Retinal pigment epithelial cell (primary cell): ENCODE measurements around the gene BRICD5.

Source experiments
- DNase-seq: peaks from one replicate; pipeline ENCODE4 v3.0.0-alpha.2; 2010; ENCODE audit warnings: low read depth
- H3K4me3 ChIP-seq: 2 replicates; pipeline ENCODE4 v1.5.1; 2011; ENCODE audit warnings: mild to moderate bottlenecking, low read length, control low read depth, moderate library complexity
- TF ChIP-seq, protein P1 (sequence below): conservative IDR thresholded peaks from 2 replicates; pipeline ENCODE4 v1.5.1; 2011; ENCODE audit warnings: low read depth, low read length, control low read depth, inconsistent platforms

BRICD5 gene

GRCh38 chr16:2178321-2179106 lies 32.1 kb downstream of the BRICD5 start:
- no peak overlapping the region for H3K4me3 ChIP-seq
- TF ChIP-seq, protein P1, sequence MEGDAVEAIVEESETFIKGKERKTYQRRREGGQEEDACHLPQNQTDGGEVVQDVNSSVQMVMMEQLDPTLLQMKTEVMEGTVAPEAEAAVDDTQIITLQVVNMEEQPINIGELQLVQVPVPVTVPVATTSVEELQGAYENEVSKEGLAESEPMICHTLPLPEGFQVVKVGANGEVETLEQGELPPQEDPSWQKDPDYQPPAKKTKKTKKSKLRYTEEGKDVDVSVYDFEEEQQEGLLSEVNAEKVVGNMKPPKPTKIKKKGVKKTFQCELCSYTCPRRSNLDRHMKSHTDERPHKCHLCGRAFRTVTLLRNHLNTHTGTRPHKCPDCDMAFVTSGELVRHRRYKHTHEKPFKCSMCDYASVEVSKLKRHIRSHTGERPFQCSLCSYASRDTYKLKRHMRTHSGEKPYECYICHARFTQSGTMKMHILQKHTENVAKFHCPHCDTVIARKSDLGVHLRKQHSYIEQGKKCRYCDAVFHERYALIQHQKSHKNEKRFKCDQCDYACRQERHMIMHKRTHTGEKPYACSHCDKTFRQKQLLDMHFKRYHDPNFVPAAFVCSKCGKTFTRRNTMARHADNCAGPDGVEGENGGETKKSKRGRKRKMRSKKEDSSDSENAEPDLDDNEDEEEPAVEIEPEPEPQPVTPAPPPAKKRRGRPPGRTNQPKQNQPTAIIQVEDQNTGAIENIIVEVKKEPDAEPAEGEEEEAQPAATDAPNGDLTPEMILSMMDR: no peak
- no peak for DNase-seq

DNA sequence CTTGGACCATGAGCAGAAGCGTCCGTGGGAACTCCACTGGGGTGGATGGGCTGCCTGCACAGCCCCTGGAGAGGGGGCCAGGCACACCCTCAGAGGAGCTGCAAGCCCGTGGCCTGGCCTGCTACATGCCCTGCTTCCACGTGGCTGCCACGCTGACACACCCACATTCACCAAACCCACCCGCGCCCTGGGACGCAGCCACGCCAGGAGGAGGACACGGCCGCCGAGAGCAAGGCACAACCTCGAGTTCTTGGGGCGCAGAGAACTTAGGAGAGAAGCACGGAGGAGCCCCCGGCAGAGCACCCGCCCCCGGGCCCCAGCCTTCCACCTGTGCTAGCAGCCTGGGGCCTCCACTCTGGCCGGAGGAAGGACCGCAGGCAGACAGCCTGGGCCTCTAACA lies 33.1 kb downstream of the BRICD5 start:
- TF ChIP-seq, protein P1: no peak
- no peak for DNase-seq

GRCh38 chr16:2177101-2177500 lies 33.6 kb downstream of the BRICD5 start:
- no peak for DNase-seq
- TF ChIP-seq, protein P1: no peak
- H3K4me3 ChIP-seq: no peak overlapping the region

More for the DNA sequence above, 33.1 kb downstream of the BRICD5 start:
- H3K4me3 ChIP-seq: no peak overlapping the region

GRCh38 chr16:2176047-2176446 lies 34.6 kb downstream of the BRICD5 start:
- DNase-seq: no peak
- H3K4me3 ChIP-seq: no peak overlapping the region
- TF ChIP-seq, protein P1: no peak

DNA sequence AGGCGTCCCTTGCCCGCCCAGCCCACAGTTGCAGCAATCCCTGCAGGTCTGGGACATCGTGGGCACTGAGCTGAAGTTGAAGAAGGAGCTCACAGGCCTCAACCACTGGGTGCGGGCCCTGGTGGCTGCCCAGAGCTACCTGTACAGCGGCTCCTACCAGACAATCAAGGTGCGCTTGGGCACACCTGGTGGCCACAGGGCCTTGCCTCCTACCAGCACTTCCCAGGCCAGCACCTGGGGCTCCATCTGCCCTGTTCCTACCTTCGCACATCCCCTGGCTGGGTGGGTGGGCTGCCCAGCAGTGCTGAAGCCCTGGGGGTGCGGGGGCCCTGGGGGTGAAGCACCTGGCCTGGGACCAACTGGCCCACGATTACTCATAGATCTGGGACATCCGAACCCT lies 35.2 kb downstream of the BRICD5 start:
- H3K4me3 ChIP-seq: no peak overlapping the region
- no peak for DNase-seq
- TF ChIP-seq, protein P1: no peak

GRCh38 chr16:2174396-2175131 lies 36.1 kb downstream of the BRICD5 start:
- H3K4me3 ChIP-seq: no peak overlapping the region
- no peak for DNase-seq
- TF ChIP-seq, protein P1: no peak
